GM18505 (cell line): ENCODE measurements around the gene SAMMSON.

ENCODE experiments used
- ATAC-seq: cut with Tn5 transposase; IDR thresholded peaks from one replicate; pipeline ENCODE4 v1.9.1; 2021; ENCODE audit not compliant: unreplicated experiment
- POLR2A ChIP-seq: IDR thresholded peaks from 4 replicates; pipeline ENCODE4 v1.6.1; 2011; ENCODE audit warnings: borderline replicate concordance; ENCODE audit not compliant: insufficient read depth, insufficient read length; ENCODE audit errors: extremely low read depth

Gene SAMMSON

DNA sequence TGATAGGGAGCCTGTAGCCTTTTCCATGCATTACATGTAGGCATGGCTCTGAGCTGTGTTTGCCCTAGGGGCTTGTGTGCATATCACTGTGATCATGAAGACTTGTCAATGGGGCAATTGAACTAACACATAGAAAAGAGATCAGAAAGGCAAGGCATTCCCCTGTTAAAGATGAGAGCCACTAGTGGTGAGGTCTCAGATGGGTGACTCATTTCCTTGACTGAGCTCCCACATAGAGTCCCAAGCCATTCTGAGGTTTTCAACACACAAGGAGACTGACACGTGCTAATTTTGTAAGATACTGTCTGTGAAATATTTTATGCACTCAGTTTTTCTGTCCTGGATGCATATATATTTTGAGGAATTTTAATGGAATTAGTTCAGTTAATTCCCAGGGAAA is 53.8 kb downstream of the SAMMSON start:
- no peak for TF ChIP-seq POLR2A
- ATAC-seq: no peak

DNA sequence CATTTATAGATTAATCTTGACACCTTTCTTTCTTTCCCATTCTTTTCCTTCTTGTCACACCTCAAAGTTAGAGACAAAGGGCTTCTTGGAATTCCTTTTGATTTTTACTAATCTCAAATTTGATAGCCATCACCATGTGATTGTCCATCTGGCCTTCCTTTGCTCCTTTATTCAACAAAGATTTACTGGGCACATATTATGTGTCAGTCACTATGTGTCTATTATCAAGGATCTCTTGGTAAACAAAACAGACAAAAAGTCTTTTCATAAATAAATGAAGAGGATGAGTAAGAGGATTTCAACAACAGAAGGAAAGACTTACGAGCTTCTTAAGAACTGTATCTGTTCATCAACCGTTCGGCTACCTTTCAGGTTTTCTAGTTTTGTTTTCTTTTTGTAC is 56.5 kb downstream of the SAMMSON start:
- no peak for TF ChIP-seq POLR2A
- no peak for ATAC-seq

DNA sequence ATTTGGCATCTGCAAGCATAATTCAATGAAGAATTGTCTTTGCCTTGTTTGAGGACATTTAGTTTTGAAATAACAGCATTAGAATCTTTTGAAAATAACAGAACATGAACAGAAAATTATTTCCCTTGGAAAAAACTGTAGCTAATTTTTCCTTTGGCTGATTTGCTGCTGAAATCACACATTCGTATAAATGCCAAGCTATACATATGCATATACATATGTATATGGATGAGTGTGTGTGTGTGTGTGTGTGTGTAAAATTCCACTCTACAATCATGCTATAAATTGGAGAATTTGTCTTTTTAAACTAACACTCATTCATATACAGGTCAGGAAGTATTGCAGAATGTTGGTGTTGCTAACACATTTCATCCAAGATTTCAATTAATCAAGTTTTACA is 57.9 kb downstream of the SAMMSON start:
- ATAC-seq: no peak
- no peak for TF ChIP-seq POLR2A

DNA sequence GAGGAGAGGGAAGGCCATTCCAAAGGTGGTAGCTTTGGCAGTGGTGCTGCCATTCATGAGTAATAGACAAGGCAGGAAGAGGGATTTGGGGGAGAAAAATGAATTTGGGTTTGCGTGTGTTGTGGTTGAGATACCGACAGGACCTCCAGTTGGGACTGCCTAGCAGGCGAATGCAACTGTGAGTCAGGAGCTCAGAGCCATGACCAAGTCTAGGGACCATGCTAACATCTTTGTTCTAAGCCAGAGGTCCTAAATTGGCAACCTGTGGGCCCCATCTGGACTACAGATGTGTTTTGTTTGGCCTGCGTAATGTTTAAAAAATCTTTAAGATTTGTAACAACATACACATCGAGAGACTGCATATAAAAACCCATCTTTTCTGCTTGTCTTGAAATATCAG is 61.6 kb downstream of the SAMMSON start:
- ATAC-seq: no peak
- TF ChIP-seq POLR2A: no peak

DNA sequence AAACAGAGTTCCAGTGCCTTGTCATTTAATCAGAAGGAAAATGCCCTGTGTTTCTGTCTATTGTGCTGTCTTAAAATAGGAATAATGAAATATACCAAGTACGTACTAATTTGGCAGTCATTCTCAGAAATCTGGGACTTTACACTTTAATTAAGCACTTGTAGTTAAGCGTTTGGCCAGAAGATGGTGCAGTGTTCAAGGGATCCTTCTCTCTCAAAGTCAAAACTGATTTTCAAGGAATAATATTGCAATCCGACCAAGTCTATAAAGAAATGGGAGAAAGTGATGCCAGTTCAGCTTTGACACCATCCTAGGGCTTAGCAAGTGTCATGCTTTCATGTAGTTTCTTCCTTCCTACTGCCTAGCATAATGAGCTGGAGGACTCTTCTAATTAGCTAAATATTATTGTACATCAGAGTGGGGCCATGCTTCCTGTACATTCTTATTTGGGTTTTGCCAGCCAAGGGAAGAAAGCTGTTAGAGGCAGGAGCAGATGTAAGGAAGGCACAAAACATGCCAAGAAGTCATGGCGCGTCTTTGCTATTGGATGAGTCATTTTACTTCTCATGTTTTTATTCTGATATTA is 64.8 kb downstream of the SAMMSON start:
- ATAC-seq: no peak
- no peak for TF ChIP-seq POLR2A

DNA sequence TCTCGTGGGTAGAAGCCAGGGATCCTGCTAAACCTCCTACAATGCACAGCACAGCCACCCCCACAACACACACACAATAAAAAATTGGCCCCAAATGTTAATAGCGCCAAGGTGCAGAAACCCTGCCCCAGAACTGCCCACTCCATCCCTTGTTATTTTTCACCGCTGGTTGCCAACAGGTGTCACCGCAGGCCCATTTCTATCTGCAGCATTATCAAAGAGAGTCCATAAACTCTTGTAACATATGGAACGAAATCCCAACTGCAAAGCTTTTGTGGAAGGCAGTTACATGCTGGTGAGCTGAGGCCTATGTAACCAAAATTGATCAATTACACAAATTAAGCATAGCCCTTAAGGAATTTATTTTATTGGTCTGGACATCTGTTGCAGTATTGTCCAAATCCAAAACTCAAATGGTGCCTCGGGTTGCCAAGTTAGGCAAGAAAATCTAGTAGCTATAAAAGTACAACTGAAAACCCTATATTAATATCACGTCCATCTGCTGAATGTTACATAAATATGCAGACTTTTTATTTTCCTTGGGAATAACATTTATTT is 66.2 kb downstream of the SAMMSON start:
- no peak for TF ChIP-seq POLR2A
- ATAC-seq: no peak

DNA sequence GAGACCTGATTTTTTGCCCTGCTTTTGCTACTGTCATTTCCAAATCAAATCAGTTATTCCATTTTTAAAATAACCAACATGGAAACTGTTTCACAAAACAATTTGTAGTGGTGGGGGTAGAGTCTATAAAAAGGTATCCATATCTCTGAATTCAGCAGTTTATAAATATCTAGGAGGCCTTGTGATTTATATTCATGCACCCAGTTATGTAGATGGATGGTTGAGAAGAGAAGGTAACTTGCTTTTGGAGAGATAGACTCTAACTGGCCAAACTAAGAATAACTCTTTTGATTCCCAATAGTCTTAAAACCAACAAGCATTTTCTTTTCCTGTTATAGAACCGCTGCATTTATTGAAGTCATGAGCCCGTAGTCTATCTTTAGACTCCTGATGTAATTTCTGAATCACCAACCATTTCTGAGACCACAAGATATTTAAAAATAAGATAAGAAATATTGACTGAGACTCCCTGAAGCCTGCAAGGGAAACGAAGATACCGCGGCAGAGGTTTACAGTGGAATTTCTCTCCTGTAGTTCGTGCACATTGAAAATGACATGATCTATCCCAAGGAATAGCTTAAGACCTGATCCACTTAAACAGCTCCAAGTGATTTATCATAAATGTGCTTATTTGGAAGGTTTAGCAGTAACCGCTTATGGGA is 68.5 kb downstream of the SAMMSON start:
- no peak for ATAC-seq
- TF ChIP-seq POLR2A: no peak

DNA sequence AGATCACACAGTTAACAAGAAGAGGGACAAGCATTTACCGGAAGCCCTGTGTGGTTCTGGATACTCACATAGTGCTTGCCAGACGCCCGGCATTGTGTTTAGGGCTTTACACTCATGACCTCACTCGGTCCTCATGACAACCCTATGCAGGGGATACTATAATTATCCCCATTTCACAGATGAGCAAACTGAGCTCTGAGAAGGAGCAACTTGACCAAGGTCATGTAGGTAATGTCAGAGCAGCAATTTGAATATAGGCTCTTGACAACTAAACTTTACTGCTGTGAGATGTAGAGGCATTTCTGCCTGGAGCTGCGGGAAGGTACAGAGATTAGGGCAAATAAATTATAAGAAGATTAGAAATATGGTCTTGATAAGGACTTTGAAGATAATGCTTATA is 70.0 kb downstream of the SAMMSON start:
- no peak for ATAC-seq
- TF ChIP-seq POLR2A: no peak

DNA sequence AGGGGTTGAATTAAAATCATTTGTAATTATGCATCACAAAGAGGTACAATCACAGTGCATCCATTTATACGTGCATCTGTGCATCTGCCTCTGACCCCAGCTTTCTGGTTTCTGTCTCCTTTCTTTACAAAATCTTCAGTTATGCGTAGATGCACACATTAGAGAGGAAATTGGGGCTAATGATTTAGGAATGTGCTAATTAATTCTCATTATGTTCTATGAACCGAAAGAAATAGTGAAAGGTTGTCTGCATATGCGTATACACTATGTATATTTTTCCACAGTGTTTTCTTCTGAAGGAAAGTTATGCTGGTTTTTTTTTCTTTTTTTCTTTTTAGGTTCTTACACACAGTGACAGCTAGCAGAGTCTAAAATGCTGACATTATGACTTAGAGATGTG is 71.6 kb downstream of the SAMMSON start:
- no peak for TF ChIP-seq POLR2A

DNA sequence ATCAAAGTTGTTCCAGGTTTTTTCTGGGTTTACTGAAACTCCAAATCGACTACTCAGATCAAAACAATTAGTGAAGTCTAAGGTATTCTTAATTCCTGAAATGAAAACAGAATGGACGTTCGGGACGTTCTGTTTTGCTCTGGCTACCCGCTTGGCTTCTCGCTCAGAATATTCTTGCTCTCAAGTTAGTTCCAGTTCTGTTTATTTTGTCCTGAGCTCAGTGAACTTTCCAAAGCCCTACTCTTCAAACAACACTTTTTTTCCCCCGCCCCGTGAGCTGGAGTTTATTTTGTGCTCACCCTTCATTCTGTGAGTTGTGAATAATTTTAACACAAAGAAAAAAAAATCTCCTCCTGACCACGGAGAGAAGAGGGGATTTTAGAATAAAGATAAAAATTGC is 72.6 kb downstream of the SAMMSON start:
- no peak for TF ChIP-seq POLR2A
- no peak for ATAC-seq

More for the DNA sequence above, 71.6 kb downstream of the SAMMSON start:
- no peak for ATAC-seq

DNA sequence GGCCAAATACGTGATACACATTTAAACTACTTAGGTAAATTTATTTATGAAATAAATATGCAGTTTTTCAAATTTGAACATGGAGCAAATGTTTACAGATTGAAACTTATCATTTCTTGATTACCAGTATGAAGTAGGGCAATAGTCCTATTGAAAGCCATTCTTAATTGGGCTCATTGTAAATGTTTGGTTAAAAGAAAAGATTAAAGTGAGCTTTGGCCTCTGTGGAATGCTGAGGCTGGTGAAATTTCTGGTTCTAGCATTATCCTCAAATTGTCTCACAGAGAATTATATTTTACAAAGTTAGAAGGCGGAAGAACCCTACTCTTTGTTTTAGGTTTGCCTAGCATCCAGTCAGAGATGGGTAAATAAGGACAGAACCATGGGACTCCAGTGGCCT is 73.2 kb downstream of the SAMMSON start:
- TF ChIP-seq POLR2A: no peak
- no peak for ATAC-seq

DNA sequence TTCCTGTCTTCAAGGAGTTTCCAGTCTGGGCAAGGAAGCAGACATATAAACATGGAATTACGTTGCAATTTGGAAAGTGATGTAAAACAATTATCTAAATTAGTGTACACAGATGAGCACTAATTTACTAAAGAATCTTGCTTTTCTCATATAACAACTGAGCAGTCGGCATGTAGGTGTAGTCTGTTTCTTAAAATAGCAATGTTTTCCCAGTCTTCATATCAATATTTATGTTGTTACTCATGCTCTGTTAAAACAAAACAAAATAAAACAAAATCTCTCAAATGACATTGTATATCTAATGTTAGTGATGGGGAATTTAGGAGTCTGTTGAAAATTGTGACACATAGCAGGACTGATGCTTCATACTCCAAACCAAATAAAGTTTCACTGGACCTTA is 75.6 kb downstream of the SAMMSON start:
- ATAC-seq: no peak
- TF ChIP-seq POLR2A: no peak

DNA sequence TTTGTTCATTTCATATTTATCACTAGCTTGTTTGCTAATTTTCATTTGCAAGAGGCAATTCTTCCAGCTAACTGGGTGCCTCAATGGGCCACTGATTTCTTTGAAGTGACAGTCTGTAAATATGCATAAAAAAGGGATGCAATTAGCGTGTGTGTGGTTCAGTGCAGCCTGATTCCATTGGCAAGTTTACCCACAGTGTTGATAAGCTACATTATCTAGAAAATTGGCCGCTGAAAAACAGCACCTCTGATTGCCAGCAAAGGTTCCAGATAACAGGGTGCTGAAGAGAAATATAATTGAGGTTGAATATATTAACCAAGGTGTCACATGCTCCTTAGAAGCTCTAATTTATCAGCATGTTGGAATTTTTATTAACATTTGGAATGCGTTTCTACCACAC is 76.9 kb downstream of the SAMMSON start:
- no peak for TF ChIP-seq POLR2A
- ATAC-seq: no peak

DNA sequence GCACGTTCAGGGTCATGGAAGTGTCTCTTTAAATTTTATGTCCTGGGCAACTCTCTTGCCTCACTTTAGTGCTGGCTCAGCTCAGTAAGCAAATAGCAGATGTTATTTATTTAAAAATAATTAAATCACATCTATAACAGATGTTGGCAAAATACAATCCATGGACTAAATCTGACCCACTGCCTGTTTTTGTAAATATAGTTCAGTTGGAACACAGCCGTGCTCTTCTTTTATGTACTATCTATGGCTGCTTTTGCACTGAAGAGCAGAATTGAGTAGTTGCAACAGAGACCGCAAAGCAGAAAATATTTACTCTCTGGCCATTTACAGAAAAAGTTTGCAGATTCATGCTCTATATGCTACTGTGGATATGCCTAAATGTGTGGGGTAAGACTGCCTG is 79.2 kb downstream of the SAMMSON start:
- TF ChIP-seq POLR2A: no peak
- no peak for ATAC-seq

DNA sequence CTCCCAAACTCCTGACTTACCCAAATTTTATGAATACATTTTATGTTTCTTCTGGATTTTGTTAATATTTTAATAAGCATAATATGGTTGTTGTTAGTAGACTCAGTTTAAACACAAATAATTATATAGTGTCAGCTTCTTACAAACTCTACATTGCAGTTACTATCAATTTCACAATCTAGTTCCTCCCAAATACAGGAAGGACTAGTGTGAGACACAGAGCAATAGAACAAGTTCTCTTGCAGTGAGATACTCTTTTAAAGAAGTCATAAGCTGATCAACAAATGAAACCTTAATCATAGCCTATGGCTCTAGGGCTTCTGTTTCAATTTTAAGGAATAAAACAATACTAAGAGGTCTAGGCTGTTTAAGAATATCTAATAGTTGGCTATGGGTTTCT is 86.1 kb downstream of the SAMMSON start:
- TF ChIP-seq POLR2A: no peak

DNA sequence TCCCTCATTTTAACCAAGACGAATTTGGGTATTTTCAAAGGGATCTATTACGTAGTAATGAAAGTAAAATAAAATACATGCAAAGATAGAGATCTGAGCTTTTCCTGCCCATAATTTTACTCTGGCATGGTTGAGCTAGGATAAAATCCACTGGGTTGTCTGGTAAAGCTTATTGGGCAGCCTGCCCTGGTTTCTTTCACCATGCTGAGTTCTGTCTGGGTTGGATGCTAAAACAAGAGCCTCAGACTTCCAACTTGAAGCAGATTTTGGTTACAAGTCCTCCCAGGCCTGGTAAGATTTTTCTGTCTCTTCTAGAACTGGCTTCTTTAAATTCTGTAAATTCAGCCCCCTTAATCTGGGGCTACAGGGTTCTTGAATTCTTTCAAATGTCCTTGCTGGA is 86.8 kb downstream of the SAMMSON start:
- ATAC-seq: no peak
- no peak for TF ChIP-seq POLR2A

More for the DNA sequence above, 86.1 kb downstream of the SAMMSON start:
- no peak for ATAC-seq
